Osteoblast (primary cell): Measurements from ENCODE around the gene TRAK1. TPM values are rescaled to one million over a fixed set of nuclear protein-coding genes. Genes with fewer than 3 reads are reported as not detected.

Experiments
- DNase-seq: peaks from one replicate; pipeline ENCODE4 v3.0.0; 2011; ENCODE audit warnings: low spot score, mixed read lengths; ENCODE audit not compliant: insufficient read length; ENCODE audit errors: missing footprints
- H2AFZ ChIP-seq: 2 replicates; pipeline ENCODE4 v1.6.0; 2011; ENCODE audit warnings: mild to moderate bottlenecking, low read length
- H3K27ac ChIP-seq: 2 replicates; pipeline ENCODE4 v1.5.1; 2011; ENCODE audit warnings: mild to moderate bottlenecking, low read depth, low read length, moderate library complexity
- H3K27me3 ChIP-seq: 2 replicates; pipeline ENCODE4 v1.6.0; 2012; ENCODE audit warnings: mild to moderate bottlenecking, control low read depth, inconsistent platforms, low read length, moderate library complexity; ENCODE audit not compliant: insufficient read depth
- H3K36me3 ChIP-seq: 2 replicates; pipeline ENCODE4 v1.5.1; 2011; ENCODE audit warnings: mild to moderate bottlenecking, low read length, control low read depth, moderate library complexity; ENCODE audit not compliant: insufficient read depth
- H3K4me1 ChIP-seq: 2 replicates; pipeline ENCODE4 v1.5.1; 2011; ENCODE audit warnings: mild to moderate bottlenecking, low read length, control low read depth, moderate library complexity; ENCODE audit not compliant: insufficient read depth
- H3K4me2 ChIP-seq: 2 replicates; pipeline ENCODE4 v1.6.0; 2011; ENCODE audit warnings: mild to moderate bottlenecking, low read length; ENCODE audit not compliant: insufficient read depth
- H3K4me3 ChIP-seq: fragments of 200-600 bp; sonication (generic); 3 replicates; pipeline ENCODE4 v1.5.1; 2012; ENCODE audit warnings: mild to moderate bottlenecking, low read length, inconsistent platforms; ENCODE audit not compliant: insufficient read depth
- H3K79me2 ChIP-seq: 2 replicates; pipeline ENCODE4 v1.6.0; 2012; ENCODE audit warnings: mild to moderate bottlenecking, low read length, control low read depth, inconsistent platforms; ENCODE audit not compliant: insufficient read depth
- H3K9me3 ChIP-seq: 2 replicates; pipeline ENCODE4 v1.5.1; 2011; ENCODE audit warnings: low read depth, low read length, control low read depth
- H4K20me1 ChIP-seq: 2 replicates; pipeline ENCODE4 v1.6.0; 2012; ENCODE audit warnings: mild to moderate bottlenecking, low read length, control low read depth; ENCODE audit not compliant: insufficient read depth
- total RNA-seq: library from RNA; depleted of rRNA; stranded (reverse); fragments of >200 nt; gene quantifications from 2 replicates; pipeline ENCODE4 v1.2.3, GENCODE V29; 2012
- TF ChIP-seq, protein P1 (sequence below): IDR thresholded peaks from 2 replicates; pipeline ENCODE4 v1.5.1; 2011; ENCODE audit warnings: mild to moderate bottlenecking, low read depth, low read length, moderate library complexity; ENCODE audit errors: extremely low read depth

The TRAK1 gene
- total RNA-seq, 1 donor, result 60.4 TPM

DNA sequence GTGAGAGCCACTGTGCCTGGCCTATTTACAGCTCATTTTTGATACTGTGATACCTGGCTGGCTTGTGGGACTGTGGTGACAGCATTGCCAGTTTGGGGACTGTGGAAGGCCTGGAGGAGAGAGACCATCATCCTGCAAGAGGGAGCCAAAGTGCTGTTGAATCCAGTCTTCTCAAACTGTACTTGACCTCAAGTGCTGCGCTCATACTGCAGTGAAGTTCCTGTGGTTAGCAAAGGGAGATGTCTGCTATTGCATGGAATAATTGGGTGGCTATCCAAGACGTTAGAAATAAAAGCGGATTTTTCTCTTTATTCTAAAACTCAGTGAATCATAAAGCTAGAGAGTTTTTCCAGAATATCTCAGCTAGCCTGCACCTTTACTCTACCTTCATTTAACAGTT is 91.4 kb downstream of the TRAK1 start:
- TF ChIP-seq, protein P1, sequence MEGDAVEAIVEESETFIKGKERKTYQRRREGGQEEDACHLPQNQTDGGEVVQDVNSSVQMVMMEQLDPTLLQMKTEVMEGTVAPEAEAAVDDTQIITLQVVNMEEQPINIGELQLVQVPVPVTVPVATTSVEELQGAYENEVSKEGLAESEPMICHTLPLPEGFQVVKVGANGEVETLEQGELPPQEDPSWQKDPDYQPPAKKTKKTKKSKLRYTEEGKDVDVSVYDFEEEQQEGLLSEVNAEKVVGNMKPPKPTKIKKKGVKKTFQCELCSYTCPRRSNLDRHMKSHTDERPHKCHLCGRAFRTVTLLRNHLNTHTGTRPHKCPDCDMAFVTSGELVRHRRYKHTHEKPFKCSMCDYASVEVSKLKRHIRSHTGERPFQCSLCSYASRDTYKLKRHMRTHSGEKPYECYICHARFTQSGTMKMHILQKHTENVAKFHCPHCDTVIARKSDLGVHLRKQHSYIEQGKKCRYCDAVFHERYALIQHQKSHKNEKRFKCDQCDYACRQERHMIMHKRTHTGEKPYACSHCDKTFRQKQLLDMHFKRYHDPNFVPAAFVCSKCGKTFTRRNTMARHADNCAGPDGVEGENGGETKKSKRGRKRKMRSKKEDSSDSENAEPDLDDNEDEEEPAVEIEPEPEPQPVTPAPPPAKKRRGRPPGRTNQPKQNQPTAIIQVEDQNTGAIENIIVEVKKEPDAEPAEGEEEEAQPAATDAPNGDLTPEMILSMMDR, result no peak
- Histone ChIP-seq H3K36me3 (peaks cover 8% of the 10 kb centered on the region), H3K27ac (peak overlapping the region; percentile 46), H3K4me2 (no peak overlapping the region), H3K4me1 (peaks cover 40% of the 10 kb centered on the region), H2AFZ (no peak overlapping the region), H3K9me3 (no peaks in the 10 kb centered on the region), H3K79me2 (peaks cover 40% of the 10 kb centered on the region), H3K4me3 (no peak overlapping the region), H4K20me1 (peaks cover 57% of the 10 kb centered on the region), H3K27me3 (no peaks in the 10 kb centered on the region)
- DNase-seq, result no peak

- no peaks in the 10 kb centered on the region for H3K27me3 ChIP-seq
- H3K4me3 ChIP-seq, result no peak overlapping the region
- DNase-seq, result no peak
- H2AFZ ChIP-seq, result no peak overlapping the region
- H3K79me2 ChIP-seq, result peaks cover 35% of the 10 kb centered on the region
- H3K9me3 ChIP-seq, result no peaks in the 10 kb centered on the region
- H3K27ac ChIP-seq, result peak overlapping the region; percentile 24
- TF ChIP-seq, protein P1, result no peak
- H3K4me1 ChIP-seq, result peaks cover 36% of the 10 kb centered on the region
- peaks cover 13% of the 10 kb centered on the region for H3K36me3 ChIP-seq
- peaks cover 51% of the 10 kb centered on the region for H4K20me1 ChIP-seq
- H3K4me2 ChIP-seq, result peak overlapping the region; percentile 4
Observed at GRCh38 chr3:42183991-42184632, 93.0 kb downstream of the TRAK1 start.

DNA sequence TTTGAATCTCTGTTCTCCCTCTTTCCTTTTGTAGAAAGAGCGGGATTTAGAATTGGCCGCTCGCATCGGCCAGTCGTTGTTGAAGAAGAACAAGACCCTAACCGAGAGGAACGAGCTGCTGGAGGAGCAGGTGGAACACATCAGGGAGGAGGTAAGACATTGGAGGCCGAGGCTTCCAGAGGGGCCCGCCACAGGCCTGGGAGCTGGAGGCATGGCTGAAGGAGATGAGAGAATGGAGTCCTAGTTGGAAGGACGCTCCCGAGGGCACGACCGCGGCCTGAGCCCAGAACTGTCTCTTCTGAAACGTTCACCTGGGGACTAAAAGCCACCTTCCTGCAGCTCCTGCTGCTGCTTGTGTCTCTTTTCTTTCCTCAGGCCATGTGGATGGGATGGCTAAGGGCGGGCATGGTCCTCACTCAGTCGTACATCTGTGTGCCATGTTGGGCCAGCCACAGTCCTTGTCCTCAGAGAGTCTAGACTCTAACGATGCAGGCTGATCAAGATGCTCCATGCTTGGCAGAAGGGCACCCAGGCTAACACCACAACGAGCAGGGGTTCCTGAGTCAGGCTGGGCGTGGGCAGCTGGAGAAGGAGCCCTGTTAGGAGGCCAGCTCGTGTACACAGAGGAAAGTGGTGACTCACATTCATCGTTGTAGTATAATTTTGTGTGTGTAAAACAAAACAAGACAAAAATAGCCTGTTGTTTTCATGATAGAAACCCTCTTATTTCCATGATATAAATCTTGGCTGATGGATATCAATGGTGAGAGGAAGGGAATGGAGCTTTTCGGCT is 93.7 kb downstream of the TRAK1 start:
- Histone ChIP-seq H2AFZ (no peak overlapping the region), H3K27ac (peak overlapping the region; percentile 68), H3K36me3 (peaks cover 14% of the 10 kb centered on the region), H3K4me1 (peaks cover 29% of the 10 kb centered on the region), H3K4me2 (no peak overlapping the region), H3K79me2 (peaks cover 35% of the 10 kb centered on the region), H3K27me3 (no peaks in the 10 kb centered on the region), H4K20me1 (peaks cover 45% of the 10 kb centered on the region), H3K4me3 (no peak overlapping the region), H3K9me3 (no peaks in the 10 kb centered on the region)
- peak; percentile 91 for DNase-seq
- TF ChIP-seq, protein P1, result no peak

GRCh38 chr3:42187936-42188335 is 96.8 kb downstream of the TRAK1 start:
- Histone ChIP-seq H3K4me1 (peaks cover 21% of the 10 kb centered on the region), H2AFZ (no peak overlapping the region), H3K4me3 (no peak overlapping the region), H3K4me2 (no peak overlapping the region), H3K9me3 (no peaks in the 10 kb centered on the region), H4K20me1 (peaks cover 46% of the 10 kb centered on the region), H3K27ac (no peak overlapping the region), H3K27me3 (no peaks in the 10 kb centered on the region), H3K36me3 (peaks cover 14% of the 10 kb centered on the region), H3K79me2 (peaks cover 17% of the 10 kb centered on the region)
- TF ChIP-seq, protein P1, result no peak
- no peak for DNase-seq
